ENCODE measurements around the gene OPCML.

The OPCML gene

DNA sequence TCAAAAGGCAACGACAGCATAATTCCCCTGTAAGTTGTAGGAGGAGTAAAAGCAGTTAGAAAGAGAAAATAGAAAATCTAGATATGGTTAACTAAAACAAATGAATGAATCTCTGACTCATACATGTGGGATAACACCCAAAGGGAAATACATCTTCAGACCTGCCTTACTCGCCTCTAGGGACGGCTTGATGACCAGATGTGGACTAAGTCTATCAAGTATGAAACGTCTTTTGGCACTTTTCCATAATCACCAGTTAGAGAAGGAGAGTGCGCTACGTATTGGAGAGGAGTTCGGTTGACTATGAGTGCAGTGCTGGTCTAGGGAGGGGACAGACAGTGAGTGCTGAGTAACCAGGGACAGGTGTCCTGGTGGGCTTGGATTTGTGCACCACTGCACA lies 459.9 kb downstream of the OPCML start:
- no peak for DNase-seq (ENCODE audit: low read depth)

- no peak for DNase-seq (ENCODE audit: low read depth)
Measured at GRCh38 chr11:133070791-133071190, 461.5 kb downstream of the OPCML start.

DNA sequence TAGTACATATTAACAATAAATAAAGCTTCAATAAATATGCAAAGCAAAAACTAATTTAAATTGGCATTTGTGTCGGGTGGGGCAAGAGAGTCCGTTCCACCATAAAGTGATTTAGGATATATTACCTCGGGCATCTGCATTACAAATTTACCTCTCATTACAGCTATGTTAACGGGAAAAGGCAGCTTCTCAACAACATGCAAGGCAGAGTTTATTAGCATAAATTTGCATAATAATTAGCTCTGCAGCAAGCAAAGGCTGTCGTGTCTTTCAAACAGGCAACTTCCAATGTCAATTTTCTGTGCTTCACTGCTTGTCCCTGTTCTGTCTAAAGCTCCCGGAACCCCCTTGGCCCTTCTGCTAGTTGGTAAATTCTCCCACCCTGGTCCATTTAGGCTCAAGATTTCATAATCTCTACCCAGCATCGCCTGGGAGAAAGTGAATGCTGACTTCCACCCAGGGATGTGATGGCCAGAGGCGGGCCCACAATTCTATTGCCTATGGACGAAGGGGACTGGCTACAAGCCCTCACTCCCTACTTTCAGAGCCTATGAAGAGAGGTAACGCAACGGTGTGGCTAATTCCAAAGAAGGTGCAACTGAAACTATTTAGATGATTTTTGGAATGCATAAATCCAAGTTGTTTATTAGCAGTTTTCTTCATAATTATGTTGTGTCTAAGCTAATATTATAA lies 462.1 kb downstream of the OPCML start:
- no peak for DNase-seq (ENCODE audit: low read depth)

DNA sequence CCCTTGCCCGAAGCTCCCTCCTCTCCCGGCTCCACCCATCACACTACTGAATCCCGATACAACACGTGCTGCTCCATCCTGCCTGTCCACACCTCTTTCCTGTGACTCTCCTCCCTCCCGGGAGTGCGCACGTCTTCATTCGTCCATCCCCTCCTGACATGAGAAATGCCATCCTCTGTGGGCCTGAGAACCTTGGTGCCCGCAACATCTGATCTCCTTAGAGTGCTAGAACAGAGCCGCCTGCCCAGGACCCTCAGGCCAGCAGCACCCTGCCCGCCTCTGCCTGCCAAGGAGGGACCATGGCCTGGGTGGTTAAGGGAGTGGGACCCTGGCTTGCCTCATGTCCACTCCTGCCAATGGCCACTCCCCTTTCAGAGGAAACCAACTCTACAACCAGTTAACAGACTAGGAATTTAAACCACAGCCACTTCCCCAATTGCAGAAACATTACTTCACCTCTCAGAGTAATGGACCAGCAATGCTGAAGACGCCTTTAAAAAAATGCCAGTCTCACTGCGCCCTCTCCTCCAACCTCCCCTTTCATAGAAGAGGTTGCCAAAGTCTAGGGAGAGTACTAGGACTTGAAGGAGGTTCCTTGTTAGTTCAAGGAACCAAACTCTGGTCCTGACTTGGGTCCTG lies 466.3 kb downstream of the OPCML start:
- no peak for DNase-seq (ENCODE audit: low read depth)

GRCh38 chr11:133064961-133065360 lies 467.3 kb downstream of the OPCML start:
- DNase-seq (ENCODE audit: low read depth), result no peak

DNA sequence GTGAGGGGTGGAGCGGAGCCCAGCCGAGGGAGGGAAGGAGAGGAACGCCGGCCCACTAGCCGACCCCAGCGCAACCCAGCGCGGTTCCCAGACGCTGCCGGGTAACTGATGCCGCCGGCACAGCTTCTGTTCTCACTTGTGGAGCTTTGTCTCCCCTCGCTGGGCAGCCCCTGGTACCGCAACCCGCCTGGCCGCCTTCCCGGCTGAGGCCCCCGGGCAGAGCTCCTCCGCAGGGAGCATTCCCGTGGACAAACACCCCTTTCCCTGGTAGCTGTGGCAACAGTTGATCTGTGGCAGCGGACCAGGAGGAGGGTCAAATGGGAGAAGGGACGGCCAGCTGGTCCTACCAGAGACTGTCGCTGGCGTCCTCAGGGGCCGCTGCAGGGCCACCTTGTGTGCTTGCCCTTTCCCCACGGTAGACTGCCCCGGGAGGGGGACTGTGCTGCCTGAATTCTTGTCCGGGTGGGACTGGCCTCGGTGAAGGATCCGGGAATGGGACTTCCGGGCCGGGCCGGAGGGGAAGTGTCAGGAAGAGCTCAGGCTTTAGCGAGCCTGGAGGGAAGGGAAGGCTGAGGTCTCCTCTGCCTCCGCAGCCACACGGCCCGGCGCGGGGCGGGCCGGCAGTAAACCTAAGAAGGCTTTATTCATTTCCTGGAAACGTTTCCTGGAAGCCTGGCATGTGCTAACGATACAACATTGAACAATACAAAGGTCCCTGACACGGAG lies 468.0 kb downstream of the OPCML start:
- no peak for DNase-seq (ENCODE audit: low read depth)

- DNase-seq (ENCODE audit: low read depth), result no peak
Measured at GRCh38 chr11:133058501-133058900, 473.8 kb downstream of the OPCML start.

- no peak for DNase-seq (ENCODE audit: low read depth)
Measured at GRCh38 chr11:133053124-133053776, 479.1 kb downstream of the OPCML start.

DNA sequence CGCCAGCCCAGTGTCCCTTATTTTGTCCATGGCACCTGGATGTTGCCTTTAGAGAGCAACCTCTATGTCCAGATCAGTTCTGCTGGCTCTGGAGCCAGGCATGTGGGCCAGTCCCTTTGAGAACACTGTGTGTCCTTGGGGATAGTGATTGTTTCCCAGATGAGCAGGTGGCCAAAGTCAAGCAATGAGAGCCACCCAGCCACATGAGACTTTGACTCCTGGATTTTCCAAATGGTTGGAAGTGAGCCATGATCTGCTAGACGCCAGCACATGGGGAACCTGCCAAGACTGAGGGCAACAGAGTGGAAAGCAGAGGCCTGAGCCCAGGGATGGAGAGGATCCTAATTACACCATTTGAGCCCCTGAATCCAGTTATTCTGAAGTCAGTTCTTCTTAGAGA lies 479.8 kb downstream of the OPCML start:
- no peak for DNase-seq (ENCODE audit: low read depth)

- no peak for DNase-seq (ENCODE audit: low read depth)
Measured at GRCh38 chr11:133049244-133050019, 482.9 kb downstream of the OPCML start.

- no peak for DNase-seq (ENCODE audit: low read depth)
Measured at GRCh38 chr11:133048270-133048669, 484.0 kb downstream of the OPCML start.

- no peak for DNase-seq (ENCODE audit: low read depth)
Measured at GRCh38 chr11:133047771-133048115, 484.6 kb downstream of the OPCML start.

GRCh38 chr11:133047036-133047770 lies 485.1 kb downstream of the OPCML start:
- DNase-seq (ENCODE audit: low read depth), result no peak

- DNase-seq (ENCODE audit: low read depth), result no peak
Measured at GRCh38 chr11:133046252-133046651, 486.0 kb downstream of the OPCML start.

DNA sequence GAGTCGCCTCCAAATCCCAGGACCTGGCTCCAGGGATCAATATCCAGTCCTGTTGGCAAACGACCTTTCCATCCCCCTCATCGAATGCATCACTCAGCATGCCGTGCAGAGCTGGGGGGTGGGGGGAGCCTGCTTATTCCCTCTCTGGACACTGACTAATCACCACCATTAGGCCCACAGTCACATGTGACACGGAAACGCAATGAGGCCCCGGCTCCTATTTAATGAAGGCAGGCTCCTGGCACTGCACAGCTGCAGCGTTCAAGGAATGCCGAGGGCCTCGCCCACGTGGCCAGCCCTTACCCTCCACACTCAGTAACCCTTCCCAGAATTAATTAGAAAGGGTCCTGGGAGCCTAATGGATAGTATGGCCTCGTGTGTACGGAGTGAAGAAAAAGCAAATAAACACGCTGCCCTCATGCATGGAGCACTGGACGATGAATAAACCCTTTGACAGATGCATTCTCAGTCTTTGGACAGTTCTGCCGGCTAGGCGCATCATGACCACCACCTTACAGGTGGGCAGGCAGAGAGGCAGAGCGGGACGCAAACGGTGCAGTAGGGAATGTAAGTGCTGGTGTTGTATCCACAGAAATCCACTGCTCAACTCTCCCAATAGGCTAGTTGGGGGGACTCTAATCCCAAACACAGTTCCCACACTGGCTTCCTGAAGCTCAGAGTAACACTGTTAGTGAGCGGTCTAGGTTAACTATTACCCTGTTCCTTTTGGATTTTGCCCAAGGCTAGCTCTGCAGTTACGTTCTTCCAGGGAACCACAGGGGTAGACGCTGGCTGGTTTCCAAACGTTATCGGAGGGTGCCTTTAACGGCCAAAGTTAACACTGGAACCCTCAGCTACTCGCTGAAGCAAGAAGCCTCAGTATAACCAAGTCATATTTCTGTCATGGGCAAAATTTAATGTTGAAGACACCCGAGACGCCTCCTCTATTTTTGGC lies 490.1 kb downstream of the OPCML start:
- no peak for DNase-seq (ENCODE audit: low read depth)

- DNase-seq (ENCODE audit: low read depth), result no peak
Measured at GRCh38 chr11:133041181-133041580, 491.1 kb downstream of the OPCML start.

- DNase-seq (ENCODE audit: low read depth), result no peak
Measured at GRCh38 chr11:133040289-133040900, 491.9 kb downstream of the OPCML start.

DNA sequence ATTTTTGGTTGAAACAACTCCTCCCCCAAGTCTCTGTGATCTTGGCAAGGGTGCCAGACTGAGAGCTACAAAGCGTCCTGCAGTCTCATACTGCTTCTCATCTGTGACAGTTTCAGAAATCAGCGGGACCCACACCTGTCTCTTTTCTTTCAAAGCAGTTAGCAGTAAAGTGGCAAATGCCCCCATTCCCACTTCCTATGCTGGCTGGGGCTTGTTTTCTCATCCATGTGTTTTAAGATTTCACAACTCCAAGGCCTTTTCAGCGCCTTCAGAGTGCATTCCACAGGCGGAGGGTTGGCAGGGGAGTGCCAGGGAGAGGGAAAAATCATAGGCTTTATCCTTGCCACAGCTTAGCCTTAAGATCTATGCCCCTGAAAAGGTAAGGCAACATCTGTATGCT lies 493.5 kb downstream of the OPCML start:
- DNase-seq (ENCODE audit: low read depth), result no peak

DNA sequence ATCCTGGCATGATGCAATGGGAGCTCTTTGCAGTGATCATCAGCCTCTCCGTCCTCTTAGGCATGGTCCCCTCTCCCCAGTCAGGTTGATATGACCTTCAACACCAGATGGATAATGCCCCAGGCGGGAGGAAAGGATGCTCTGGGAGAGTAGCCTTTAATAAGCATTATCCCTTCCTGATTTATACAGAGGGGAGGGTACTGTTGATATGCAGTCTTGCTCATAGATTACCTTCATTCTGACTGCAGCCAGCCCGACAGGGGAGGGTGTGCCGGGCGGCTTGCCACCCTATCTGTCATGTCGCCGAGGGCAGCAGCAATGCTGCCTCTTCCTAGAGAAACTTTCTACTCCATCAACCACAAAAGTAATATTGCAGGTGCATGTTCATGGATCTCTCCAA lies 497.4 kb downstream of the OPCML start:
- DNase-seq (ENCODE audit: low read depth), result no peak

- DNase-seq (ENCODE audit: low read depth), result no peak
Measured at GRCh38 chr11:133029107-133029506, 503.2 kb downstream of the OPCML start.

All from stimulated activated CD8-positive, alpha-beta memory T cell treated with anti-CD3 and anti-CD28 coated beads, Interleukin-12 subunit alpha, Interleukin-12 subunit beta, amount 100 ng/mL, for 4 hours (primary cell).